OCI-LY7 (cell line): ENCODE results near the gene GZF1. TPM values are rescaled to one million over a fixed set of nuclear protein-coding genes. Genes with fewer than 3 reads are reported as not detected.

Experiments
- BruUV-seq: library from RNA; stranded (reverse); fragments of 400-500 nt; replicated peaks from 2 replicates; lab custom pipeline; 2021; lab: Mats Ljungman, UMichigan
- CTCF ChIA-PET: fragments of 300-600 bp; sonication (Branson Sonifier 250); formaldehyde crosslinking; loops from one replicate; lab custom pipeline; 2022; ENCODE audit warnings: antibody characterized with exemption; ENCODE audit not compliant: unreplicated experiment; lab: Charles Lee
- POLR2A ChIA-PET: fragments of 300-600 bp; sonication (Branson Sonifier 250); formaldehyde crosslinking; loops from one replicate; lab custom pipeline; 2022; ENCODE audit warnings: antibody characterized with exemption; lab: Charles Lee
- DNase-seq: peaks from one replicate; pipeline ENCODE4 v3.0.0-alpha.2; 2015; ENCODE audit warnings: low spot score
- H2AFZ ChIP-seq: fragments of 200-600 bp; sonication (generic), shearing (Covaris generic); 2 replicates; pipeline ENCODE4 v1.6.1; 2014; ENCODE audit warnings: mild to moderate bottlenecking, antibody characterized with exemption, low read length, moderate library complexity
- H3K27ac ChIP-seq: fragments of 200-600 bp; sonication (generic); 2 replicates; pipeline ENCODE4 v1.5.1; 2014; ENCODE audit warnings: mixed run types, low read depth, mild to moderate bottlenecking, moderate library complexity, low read length, inconsistent platforms; ENCODE audit not compliant: poor library complexity, severe bottlenecking
- H3K36me3 ChIP-seq: fragments of 200-600 bp; sonication (generic); 2 replicates; pipeline ENCODE4 v1.6.1; 2014; ENCODE audit warnings: mild to moderate bottlenecking, antibody characterized with exemption, low read length, moderate library complexity, mixed read lengths; ENCODE audit not compliant: insufficient read depth
- H3K4me1 ChIP-seq: fragments of 200-600 bp; sonication (generic); 2 replicates; pipeline ENCODE4 v1.5.1; 2014; ENCODE audit warnings: mild to moderate bottlenecking, low read length; ENCODE audit not compliant: insufficient read depth, poor library complexity, severe bottlenecking
- H3K4me2 ChIP-seq: fragments of 200-600 bp; sonication (generic); 2 replicates; pipeline ENCODE4 v1.6.1; 2014; ENCODE audit warnings: mild to moderate bottlenecking, low read length
- H3K4me3 ChIP-seq: fragments of 200-600 bp; sonication (generic); 2 replicates; pipeline ENCODE4 v1.5.1; 2014; ENCODE audit warnings: mild to moderate bottlenecking, low read depth, low read length; ENCODE audit not compliant: poor library complexity, severe bottlenecking
- H3K79me2 ChIP-seq: fragments of 200-600 bp; sonication (generic); 2 replicates; pipeline ENCODE4 v1.6.1; 2016; ENCODE audit warnings: low read depth, mild to moderate bottlenecking, low read length, moderate library complexity, mixed read lengths; ENCODE audit not compliant: insufficient read depth
- H3K9me2 ChIP-seq: fragments of 200-600 bp; sonication (generic); 2 replicates; pipeline ENCODE4 v1.6.1; 2016; ENCODE audit warnings: mild to moderate bottlenecking, low read length, mixed read lengths; ENCODE audit not compliant: insufficient read depth
- H3K9me3 ChIP-seq: fragments of 200-600 bp; sonication (generic); 2 replicates; pipeline ENCODE4 v1.6.1; 2014; ENCODE audit warnings: mild to moderate bottlenecking, mixed run types, low read length, mixed read lengths
- H4K20me1 ChIP-seq: fragments of 200-600 bp; sonication (generic); 2 replicates; pipeline ENCODE4 v1.6.1; 2014; ENCODE audit warnings: mild to moderate bottlenecking, antibody characterized with exemption, low read length, moderate library complexity, mixed read lengths; ENCODE audit not compliant: insufficient read depth
- EZH2phosphoT487 ChIP-seq: fragments of 200-600 bp; sonication (generic); IDR thresholded peaks from 2 replicates; pipeline ENCODE4 v1.6.1; 2018; ENCODE audit warnings: low read depth, borderline replicate concordance, mild to moderate bottlenecking, mixed run types, antibody characterized with exemption, low read length, moderate library complexity, mixed read lengths
- intact Hi-C: fragments of 100-400 bp; cut with micrococcal nuclease; formaldehyde crosslinking; loops from one replicate; pipeline ENCODE4 v1.10.0; 2022; ENCODE audit not compliant: unreplicated experiment
- total RNA-seq, 2 experiments: library from RNA; depleted of rRNA in 1 of 2; stranded (reverse); fragments of >200 nt in 1 of 2; shearing (Covaris generic) in 1 of 2; gene quantifications; 2 replicates each; pipeline ENCODE4 v1.2.3, GENCODE V29; 2014 to 2022
- TF ChIP-seq, protein P1 (sequence below): fragments of 200-600 bp; sonication (generic); conservative IDR thresholded peaks from 2 replicates; pipeline ENCODE4 v1.5.1; 2014; ENCODE audit warnings: mild to moderate bottlenecking, antibody characterized with exemption, low read length, moderate library complexity, mixed read lengths

Gene GZF1
- total RNA-seq, 2 experiments from 2014 or later, result 17.1 to 17.7 TPM

- Histone ChIP-seq H3K4me1 (no peaks in the 10 kb centered on the region), H3K9me3 (0 out of 2 replicates have a peak, but pooled peaks cover 6% of the 10 kb centered on the region), H3K9me2 (no peaks in the 10 kb centered on the region), H3K4me2 (no peak overlapping the region), H4K20me1 (no peaks in the 10 kb centered on the region), H3K27ac (no peak overlapping the region), H3K79me2 (no peaks in the 10 kb centered on the region), H2AFZ (no peak overlapping the region), H3K36me3 (no peaks in the 10 kb centered on the region), H3K4me3 (no peak overlapping the region)
- DNase-seq, result no peak
- BruUV-seq, result no TSS peak
- intact Hi-C loops, result loop anchor here (5.0 kb wide), 1 partner anchor 1004 kb away; no protein-coding TSS in a partner anchor
- ChIA-PET CTCF (interaction anchor here (1.0 kb wide), 1 partner anchor 649 kb away, joined by 3 read pairs; no protein-coding TSS in a partner anchor), POLR2A (interaction anchor here (0.6 to 1.3 kb wide), 8 partner anchors 9 to 1005 kb away, joined by 3 to 5 read pairs (median 4); partner anchors contain the start of gene NAPB)
- TF ChIP-seq, protein P1, sequence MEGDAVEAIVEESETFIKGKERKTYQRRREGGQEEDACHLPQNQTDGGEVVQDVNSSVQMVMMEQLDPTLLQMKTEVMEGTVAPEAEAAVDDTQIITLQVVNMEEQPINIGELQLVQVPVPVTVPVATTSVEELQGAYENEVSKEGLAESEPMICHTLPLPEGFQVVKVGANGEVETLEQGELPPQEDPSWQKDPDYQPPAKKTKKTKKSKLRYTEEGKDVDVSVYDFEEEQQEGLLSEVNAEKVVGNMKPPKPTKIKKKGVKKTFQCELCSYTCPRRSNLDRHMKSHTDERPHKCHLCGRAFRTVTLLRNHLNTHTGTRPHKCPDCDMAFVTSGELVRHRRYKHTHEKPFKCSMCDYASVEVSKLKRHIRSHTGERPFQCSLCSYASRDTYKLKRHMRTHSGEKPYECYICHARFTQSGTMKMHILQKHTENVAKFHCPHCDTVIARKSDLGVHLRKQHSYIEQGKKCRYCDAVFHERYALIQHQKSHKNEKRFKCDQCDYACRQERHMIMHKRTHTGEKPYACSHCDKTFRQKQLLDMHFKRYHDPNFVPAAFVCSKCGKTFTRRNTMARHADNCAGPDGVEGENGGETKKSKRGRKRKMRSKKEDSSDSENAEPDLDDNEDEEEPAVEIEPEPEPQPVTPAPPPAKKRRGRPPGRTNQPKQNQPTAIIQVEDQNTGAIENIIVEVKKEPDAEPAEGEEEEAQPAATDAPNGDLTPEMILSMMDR, result no peak
- TF ChIP-seq EZH2phosphoT487, result no peak
These were observed 20.9 kb upstream of the GZF1 start for GRCh38 chr20:23341073-23341472.

DNA sequence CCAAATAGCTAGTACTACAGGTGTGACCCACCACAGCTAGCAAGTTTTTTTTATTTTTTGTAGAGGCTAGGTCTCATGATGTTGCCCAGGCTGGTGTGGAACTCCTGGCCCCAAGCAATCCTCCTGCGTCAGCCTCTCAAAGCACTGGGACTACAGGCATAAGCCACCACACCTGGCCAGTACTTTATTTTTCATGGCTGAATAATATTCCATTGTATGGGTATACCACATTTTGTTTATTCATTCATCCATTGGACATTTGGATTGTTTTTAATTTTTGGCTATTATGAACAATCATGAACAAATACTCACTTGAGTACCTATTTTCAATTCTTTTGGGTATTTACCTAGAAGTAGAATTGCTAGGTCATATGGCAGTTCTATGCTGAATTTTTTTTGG is 18.4 kb upstream of the GZF1 start:
- Histone ChIP-seq H2AFZ (no peak overlapping the region), H3K4me3 (no peak overlapping the region), H3K27ac (no peak overlapping the region), H3K4me2 (no peak overlapping the region), H3K4me1 (peaks cover 1% of the 10 kb centered on the region), H3K9me2 (no peaks in the 10 kb centered on the region), H3K36me3 (no peaks in the 10 kb centered on the region), H3K79me2 (no peaks in the 10 kb centered on the region), H3K9me3 (0 out of 2 replicates have a peak, but pooled peaks cover 6% of the 10 kb centered on the region), H4K20me1 (no peaks in the 10 kb centered on the region)
- DNase-seq, result no peak
- no TSS peak for BruUV-seq
- CTCF ChIA-PET, result no interaction called here
- POLR2A ChIA-PET, result no interaction called here
- no peak for TF ChIP-seq EZH2phosphoT487
- TF ChIP-seq, protein P1, result no peak
- intact Hi-C loops, result loop anchor here (5.0 kb wide), 1 partner anchor 1006 kb away; no protein-coding TSS in a partner anchor

DNA sequence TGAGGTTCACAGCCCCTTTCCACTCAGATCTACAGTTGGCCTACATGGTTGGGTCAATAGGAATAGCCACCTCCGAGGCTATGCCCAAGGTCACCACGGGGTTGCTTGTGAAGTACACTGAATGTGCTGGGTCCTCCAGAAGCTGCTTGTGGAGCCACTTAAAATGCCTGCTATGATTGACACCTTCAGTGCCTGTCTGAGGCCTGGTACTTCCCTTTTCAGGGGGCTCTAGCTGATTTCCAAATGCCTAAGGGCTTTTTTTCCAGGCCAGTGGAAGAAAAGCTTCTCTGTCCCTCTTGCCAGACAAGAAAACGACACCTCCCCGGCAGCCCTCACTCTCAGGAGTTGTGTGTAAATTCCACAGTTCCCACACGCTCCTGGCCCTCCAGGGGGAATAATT is 17.6 kb upstream of the GZF1 start:
- no peak overlapping the region for H2AFZ ChIP-seq
- no peak overlapping the region for H3K4me3 ChIP-seq
- DNase-seq, result no peak
- TF ChIP-seq, protein P1, result no peak
- no peak for TF ChIP-seq EZH2phosphoT487
- H4K20me1 ChIP-seq, result no peaks in the 10 kb centered on the region
- peaks cover 9% of the 10 kb centered on the region for H3K4me1 ChIP-seq
- no peaks in the 10 kb centered on the region for H3K9me2 ChIP-seq
- H3K9me3 ChIP-seq, result 0 out of 2 replicates have a peak, but pooled peaks cover 6% of the 10 kb centered on the region
- intact Hi-C loops, result loop anchor here (5.0 kb wide), 1 partner anchor 1007 kb away; no protein-coding TSS in a partner anchor
- no peaks in the 10 kb centered on the region; the same call in 1 of the 2 replicates for H3K79me2 ChIP-seq
- H3K4me2 ChIP-seq, result no peak overlapping the region
- ChIA-PET CTCF (no interaction called here), POLR2A (interaction anchor here (1.2 kb wide), 1 partner anchor 14 kb away, joined by 3 read pairs; no protein-coding TSS in a partner anchor)
- BruUV-seq, result no TSS peak
- H3K36me3 ChIP-seq, result no peaks in the 10 kb centered on the region
- H3K27ac ChIP-seq, result no peak overlapping the region
